NCI-H345 treated with DMSO at 0.1 percent for 48 hours (cell line): ENCODE data around the gene CBL.

Source experiments
- DNase-seq: peaks from one replicate; lab custom pipeline; 2025; ENCODE audit not compliant: unreplicated experiment; lab: John Stamatoyannopoulos, UW

CBL gene

GRCh38 chr11:119309411-119309810, 103.3 kb downstream of the CBL start:
- DNase-seq: no peak

GRCh38 chr11:119309953-119310681, 104.0 kb downstream of the CBL start:
- no peak for DNase-seq

GRCh38 chr11:119310682-119311052, 104.5 kb downstream of the CBL start:
- no peak for DNase-seq

- DNase-seq: no peak
Observed at GRCh38 chr11:119314726-119315125, 108.6 kb downstream of the CBL start.

DNA sequence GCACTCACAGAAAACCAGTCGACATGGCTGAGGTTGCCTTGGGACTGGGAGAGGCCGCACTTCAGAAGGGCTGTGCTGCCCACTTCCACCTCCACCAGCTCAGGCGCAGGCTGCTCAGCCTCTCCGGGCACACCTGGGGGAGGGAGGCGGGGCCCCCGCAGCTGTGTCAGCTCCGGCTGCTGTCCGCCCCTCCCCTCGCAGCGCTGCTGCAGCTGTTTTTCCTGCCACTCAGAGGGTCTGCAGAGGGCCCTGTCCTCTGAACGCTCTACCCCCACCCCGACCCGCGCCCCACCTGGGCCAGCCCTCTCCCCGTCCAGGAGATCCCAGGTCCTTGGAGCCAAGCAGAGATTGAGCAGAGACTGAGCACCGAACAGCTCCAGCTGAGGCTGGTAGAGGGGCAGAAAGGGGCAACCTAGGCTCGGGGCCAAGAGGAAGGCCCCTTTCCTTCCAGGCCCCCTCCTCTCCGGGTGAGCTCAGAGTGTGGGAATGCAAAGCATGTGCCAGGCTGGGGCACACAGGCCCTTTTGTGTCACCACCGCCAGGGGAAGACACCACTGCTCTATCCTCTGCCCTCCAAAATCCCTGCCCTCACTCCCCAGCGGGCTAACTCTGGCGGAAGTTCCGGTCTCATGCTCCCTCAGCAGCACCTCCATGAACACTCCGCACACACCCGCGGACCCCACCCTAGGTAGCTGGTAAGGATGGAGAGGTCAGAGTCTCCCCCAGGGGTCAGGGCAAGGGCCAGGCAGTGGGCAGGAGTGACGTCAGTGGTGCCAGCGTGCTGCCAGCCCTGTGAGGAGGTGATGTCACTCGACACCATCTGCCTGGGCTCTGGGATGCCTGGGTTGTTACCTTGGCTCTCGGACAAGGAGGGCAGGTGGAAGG, 109.2 kb downstream of the CBL start:
- DNase-seq: no peak

- DNase-seq: peak; percentile 41
Observed at GRCh38 chr11:119316016-119316728, 110.0 kb downstream of the CBL start.

DNA sequence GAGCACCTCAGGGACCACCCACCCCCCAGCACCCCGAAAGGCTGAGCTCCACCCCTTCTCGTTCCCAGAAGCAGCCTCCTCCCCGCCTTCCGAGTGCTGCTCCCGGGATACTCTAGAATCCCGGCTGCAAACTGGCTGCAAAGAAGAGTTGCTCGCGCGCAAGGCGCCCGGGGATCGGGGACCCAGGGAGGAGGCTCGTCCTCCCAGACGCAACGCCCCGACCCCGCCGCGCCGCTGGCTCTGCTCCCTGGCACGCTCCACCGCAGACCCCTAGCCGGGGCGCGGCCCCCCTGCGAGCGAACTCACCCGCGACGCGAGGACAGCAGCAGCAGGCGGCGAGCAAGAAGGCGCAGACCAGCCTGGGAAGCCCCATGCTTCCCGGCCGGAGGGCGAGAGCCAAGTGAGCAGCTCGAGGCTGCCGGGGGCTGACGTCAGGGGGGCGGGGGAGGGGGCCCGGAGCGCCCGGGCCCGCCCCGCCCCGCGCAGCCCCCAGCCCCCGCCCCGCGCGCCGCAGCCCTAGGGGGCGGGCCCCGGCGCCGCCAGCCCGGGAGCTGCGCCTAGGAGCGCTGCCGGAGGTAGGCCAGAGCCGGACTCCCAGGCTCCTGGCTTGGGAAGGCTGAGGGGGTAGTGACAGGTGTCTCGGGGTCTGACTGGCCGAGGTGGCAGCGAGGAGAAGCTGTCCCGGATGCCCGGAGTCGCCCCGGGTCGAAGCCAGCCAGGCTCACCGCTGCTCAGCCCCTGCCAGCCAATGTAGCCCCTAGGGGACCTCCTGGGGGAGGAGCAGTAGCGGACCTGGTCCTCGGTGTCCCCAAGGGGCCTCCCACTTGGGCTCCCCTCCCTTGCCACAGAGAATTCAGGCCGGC, 110.8 kb downstream of the CBL start, which contains the start of gene MCAM:
Gene MCAM (minus strand): TSS at position 402 of the 863 bp plus-strand sequence. CDS start 29 bp downstream, at position 373.
- DNase-seq: peak; percentile 36

GRCh38 chr11:119317592-119318239, 111.6 kb downstream of the CBL start:
- no peak for DNase-seq

DNA sequence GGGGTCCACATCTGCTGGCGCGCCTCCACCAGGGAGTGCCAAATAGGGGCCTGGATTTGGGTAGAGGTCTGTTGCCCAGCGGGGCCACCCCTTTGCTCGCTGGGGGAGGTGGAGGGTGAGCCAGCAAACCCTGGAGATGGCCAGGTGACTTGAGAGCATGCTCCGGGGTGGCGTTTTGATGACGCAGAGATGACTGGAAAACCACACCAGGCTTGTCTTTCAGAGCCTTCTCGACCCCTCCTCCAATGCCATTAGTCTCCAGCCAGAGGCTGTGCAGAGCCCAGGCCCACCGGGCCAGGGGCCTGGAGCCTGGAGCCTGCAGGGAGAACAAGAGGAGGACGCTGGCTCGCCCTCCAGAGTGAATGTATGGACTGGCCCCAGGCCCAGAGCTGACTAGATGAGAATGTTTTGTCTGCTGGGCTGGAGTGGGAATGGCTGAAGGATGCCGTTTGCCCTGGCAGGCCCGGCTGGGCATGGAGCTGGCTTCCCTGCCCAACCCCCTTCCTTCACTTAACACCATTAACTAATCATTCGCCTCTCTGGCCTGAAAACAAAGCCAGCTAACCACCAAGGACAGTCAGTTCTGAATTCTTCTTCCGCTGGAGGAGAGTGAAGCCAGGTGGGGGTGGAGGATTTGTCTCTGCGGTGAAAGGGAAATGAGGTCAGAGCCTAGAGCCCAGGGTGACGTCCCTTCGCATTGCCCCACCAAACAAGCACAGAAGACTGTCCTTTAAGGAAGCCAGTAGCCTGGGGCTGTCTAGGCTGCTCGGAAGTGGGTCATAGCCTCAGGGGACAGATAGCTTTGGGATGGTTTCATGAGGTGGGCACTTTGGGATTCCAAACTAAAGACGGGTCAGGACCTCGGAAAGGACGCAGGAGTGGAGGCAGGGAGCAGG, 112.3 kb downstream of the CBL start:
- no peak for DNase-seq

- DNase-seq: no peak
Observed at GRCh38 chr11:119319136-119319699, 113.1 kb downstream of the CBL start.

- DNase-seq: no peak
Observed at GRCh38 chr11:119319700-119320239, 113.6 kb downstream of the CBL start.

DNA sequence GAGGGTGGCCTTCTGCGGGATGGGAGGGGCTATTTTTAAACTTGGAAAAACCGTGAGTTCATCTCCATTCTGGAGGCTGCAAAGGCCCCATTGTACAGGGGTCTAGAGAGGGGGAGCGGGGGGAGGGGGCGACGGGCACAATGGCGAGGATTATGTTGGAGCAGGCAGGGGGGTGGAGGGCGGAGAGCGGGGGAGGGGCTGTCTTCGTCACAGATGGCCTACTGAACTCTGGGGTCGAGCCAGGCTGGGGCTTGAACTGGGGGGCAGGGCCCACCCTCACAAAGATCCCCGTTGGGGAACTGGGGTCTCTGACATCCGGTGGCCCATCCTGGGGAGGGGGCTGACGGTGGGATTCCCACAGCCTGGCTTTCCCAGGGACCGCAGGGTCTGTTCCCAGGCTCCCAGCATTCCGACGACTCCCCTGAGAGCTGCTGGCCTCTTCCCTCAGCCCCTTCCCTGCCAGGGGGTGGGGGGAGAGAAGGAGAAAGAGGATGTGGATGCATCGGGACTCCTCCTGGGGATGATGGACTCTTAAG, 114.2 kb downstream of the CBL start:
- DNase-seq: no peak

DNA sequence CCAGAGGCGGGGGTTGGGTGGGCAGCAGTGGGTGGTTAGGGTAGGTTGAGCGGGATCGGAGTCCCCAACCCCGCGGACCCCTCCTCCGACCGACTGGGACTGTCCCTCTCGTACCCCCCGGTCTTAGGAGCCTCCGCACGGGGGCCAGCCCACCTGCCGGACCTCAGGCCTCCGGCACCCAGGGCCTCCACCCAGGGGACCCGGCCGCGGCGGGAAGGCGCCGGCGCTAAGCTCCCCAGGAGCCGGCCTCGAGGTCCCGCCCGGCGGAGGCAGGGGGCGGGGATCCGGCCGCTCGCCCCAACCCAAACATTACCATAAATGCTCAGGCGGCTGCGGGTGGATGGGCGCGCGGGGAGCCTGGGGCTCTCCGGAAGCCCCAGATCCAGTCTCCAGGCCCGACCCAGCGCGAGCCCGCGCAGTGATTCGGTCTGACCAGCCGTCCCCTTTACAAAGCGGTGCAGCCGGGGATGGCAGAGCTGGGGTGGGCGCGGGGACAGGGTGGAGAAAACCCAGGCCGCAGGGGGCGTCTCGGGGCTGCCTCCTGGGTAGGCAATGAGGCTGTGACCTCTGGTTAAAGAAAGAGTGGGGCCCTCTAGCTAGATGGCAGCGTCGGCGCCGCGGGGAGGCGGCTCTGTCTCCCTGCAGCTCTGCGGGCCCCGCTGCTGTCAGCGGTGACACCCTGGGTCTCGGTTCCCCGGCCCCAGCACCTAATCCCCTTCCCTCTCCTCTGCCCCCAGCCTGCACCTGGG, 114.8 kb downstream of the CBL start:
- DNase-seq: no peak

- no peak for DNase-seq
Observed at GRCh38 chr11:119322360-119322739, 116.2 kb downstream of the CBL start.

GRCh38 chr11:119322921-119323531, 116.9 kb downstream of the CBL start:
- DNase-seq: no peak

GRCh38 chr11:119323532-119324033, 117.4 kb downstream of the CBL start:
- DNase-seq: peak; percentile 15

GRCh38 chr11:119324189-119324588, 118.0 kb downstream of the CBL start:
- DNase-seq: no peak
